K562 (cell line): Measurements from ENCODE around the gene CAPN8. TPM values are rescaled to one million over a fixed set of nuclear protein-coding genes. Genes with fewer than 3 reads are reported as not detected.

Source experiments
- ATF4 ChIP-seq: fragments of 450-650 bp; formaldehyde crosslinking; IDR thresholded peaks from 2 replicates; pipeline ENCODE4 v1.4.0; 2022; ENCODE audit warnings: mild to moderate bottlenecking, moderate library complexity
- BCL6 ChIP-seq: fragments of 250-450 bp; sonication (Bioruptor Pico); IDR thresholded peaks from 2 replicates; pipeline ENCODE4 v1.4.0; 2020
- CBX2 ChIP-seq: fragments of 200-600 bp; sonication (generic); IDR thresholded peaks from one replicate; pipeline ENCODE4 v1.6.1; 2012; ENCODE audit warnings: mild to moderate bottlenecking, low read length, inconsistent platforms; ENCODE audit not compliant: insufficient read depth, poor library complexity, severe bottlenecking
- CHAMP1 ChIP-seq: fragments of 450-650 bp; IDR thresholded peaks from 2 replicates; pipeline ENCODE4 v1.6.1; 2016; ENCODE audit warnings: mild to moderate bottlenecking
- CREBBP ChIP-seq: IDR thresholded peaks from one replicate; pipeline ENCODE4 v1.6.1; 2012; ENCODE audit warnings: low read depth, mild to moderate bottlenecking, control low read depth, inconsistent platforms, low read length
- DIDO1 ChIP-seq: fragments of 450-650 bp; IDR thresholded peaks from 2 replicates; pipeline ENCODE4 v1.6.1; 2016; ENCODE audit warnings: low read depth, missing biosample characterization, missing genetic modification characterization
- E2F5 ChIP-seq: sonication (generic); formaldehyde crosslinking; IDR thresholded peaks from 2 replicates; pipeline ENCODE4 v1.8.0; 2022; ENCODE audit warnings: mild to moderate bottlenecking, missing genetic modification reagents
- HCFC1 ChIP-seq: IDR thresholded peaks from 2 replicates; pipeline ENCODE4 v1.6.1; 2012; ENCODE audit warnings: low read depth, low read length, improper control_type of control experiment
- MAFG ChIP-seq: fragments of 450-650 bp; conservative IDR thresholded peaks from 2 replicates; pipeline ENCODE4 v1.6.1; 2016; ENCODE audit warnings: missing genetic modification characterization, missing compliant biosample characterization
- NR2C1 ChIP-seq, 2 experiments: fragments of 450-650 bp; IDR thresholded peaks; 2 replicates each; pipeline ENCODE4 v1.6.1; 2017; ENCODE audit warnings: mild to moderate bottlenecking in 2 of 2, antibody characterized with exemption in 1 of 2, inconsistent platforms in 1 of 2, missing compliant biosample characterization in 1 of 2, missing genetic modification characterization in 1 of 2
- POLR2AphosphoS2 ChIP-seq: IDR thresholded peaks from 2 replicates; pipeline ENCODE4 v1.6.1; 2012; ENCODE audit warnings: low read length, improper control_type of control experiment
- SRSF9 ChIP-seq: fragments of 200-400 bp; formaldehyde crosslinking; IDR thresholded peaks from 2 replicates; pipeline ENCODE4 v1.6.1; 2017; ENCODE audit warnings: low read depth, low read length, borderline replicate concordance
- TAF9B ChIP-seq: fragments of 450-650 bp; IDR thresholded peaks from 2 replicates; pipeline ENCODE4 v1.6.1; 2018; ENCODE audit warnings: mild to moderate bottlenecking; ENCODE audit not compliant: partially characterized antibody
- TCF15 ChIP-seq: fragments of 250-450 bp; sonication (Bioruptor Pico); IDR thresholded peaks from 2 replicates; pipeline ENCODE4 v1.8.0; 2022; ENCODE audit warnings: moderate library complexity, mild to moderate bottlenecking, inconsistent platforms
- TFE3 ChIP-seq: fragments of 450-650 bp; formaldehyde crosslinking; IDR thresholded peaks from 2 replicates; pipeline ENCODE4 v1.4.0; 2020; ENCODE audit warnings: mild to moderate bottlenecking, mixed read lengths
- ZNF212 ChIP-seq: fragments of 450-650 bp; formaldehyde crosslinking; IDR thresholded peaks from 2 replicates; pipeline ENCODE4 v1.4.0; 2020; ENCODE audit warnings: mild to moderate bottlenecking
- ZNF518B ChIP-seq: fragments of 250-450 bp; sonication (Bioruptor Pico); IDR thresholded peaks from 2 replicates; pipeline ENCODE4 v1.5.0; 2021; ENCODE audit warnings: mild to moderate bottlenecking, moderate library complexity
- polyA plus RNA-seq, 8 experiments: library from polyadenylated mRNA; depleted of rRNA in 4 of 8; stranded (reverse) in 5 of 8; unstranded in 3 of 8; fragments of >200 nt; fragmentation: Nextera tagmentation in 2 of 8; fragmentation: Illumina TruSeq in 1 of 8; extraction: Ambion mirVana in 2 of 8; extraction: Trizol in 1 of 8; gene quantifications; 2 replicates each; pipeline versions ENCODE4 v1.2.1 to v1.2.3, GENCODE V29; 2011 to 2014; ENCODE audit warnings: inconsistent platforms in 1 of 8, missing spikeins in 1 of 8
- total RNA-seq, 7 experiments: library from RNA; depleted of rRNA in 6 of 7; stranded (reverse); fragments of >200 nt in 6 of 7; fragmentation: Illumina TruSeq in 2 of 7; extraction: Trizol in 2 of 7; gene quantifications; 2 replicates each; pipeline versions ENCODE4 v1.2.1 to v1.2.3, GENCODE V29; 2011 to 2021; ENCODE audit warnings: low replicate concordance in 1 of 7

The CAPN8 gene
- total and polyA plus RNA-seq, 9 of the 15 experiments (the other 6 are each of a cell fraction or from before 2014, with no cell fraction given): 0.06 TPM; not detected in 8

GRCh38 chr1:223707256-223708000 lies 41.9 kb upstream of the CAPN8 start (continued):
- no peak for TF ChIP-seq CBX2
- no peak; the same call in 1 of the 2 replicates for TF ChIP-seq ATF4 (CRISPR knock-in tag)
- peak; percentile 38; the same call in 1 of the 2 replicates for TF ChIP-seq CHAMP1
- TF ChIP-seq DIDO1: 0 out of 2 replicates have a peak, but pooled peaks have one; percentile 14
- peak; percentile 13; the same call in 1 of the 2 replicates for TF ChIP-seq MAFG (tag)
- TF ChIP-seq E2F5 (CRISPR knock-in tag): no peak
- peak; percentile 38; the same call in 1 of the 2 replicates for TF ChIP-seq NR2C1 (IDR thresholded peaks at IDR 0.05)
- no peak for TF ChIP-seq NR2C1 (tag; IDR thresholded peaks at IDR 0.05)
- TF ChIP-seq CREBBP: no peak
- TF ChIP-seq HCFC1: no peak
- no peak for TF ChIP-seq ZNF518B (CRISPR knock-in tag)
- TF ChIP-seq TFE3 (CRISPR knock-in tag): no peak
- peak; percentile 92 for TF ChIP-seq TAF9B
- no peak for TF ChIP-seq POLR2AphosphoS2
- no peak for TF ChIP-seq SRSF9
- no peak for TF ChIP-seq TCF15
- no peak for TF ChIP-seq ZNF212 (CRISPR knock-in tag)
- TF ChIP-seq BCL6 (CRISPR knock-in tag): no peak
